Ammon's horn (tissue), 1 donor: ENCODE data around the gene DCDC2C.
A peak's percentile ranks its signal among the peaks of the same experiment; 100 is the strongest.

ENCODE experiments used
- DNase-seq: peaks from one replicate; pipeline ENCODE4 v3.0.0-alpha.2; 2016; ENCODE audit warnings: low spot score

Gene DCDC2C

GRCh38 chr2:3743951-3744555 lies 40.7 kb downstream of the DCDC2C start:
- no peak for DNase-seq

- DNase-seq, result no peak
Observed at GRCh38 chr2:3745920-3746319, 42.5 kb downstream of the DCDC2C start.

GRCh38 chr2:3747032-3747654 lies 43.8 kb downstream of the DCDC2C start:
- no peak for DNase-seq

GRCh38 chr2:3747826-3748225 lies 44.5 kb downstream of the DCDC2C start:
- no peak for DNase-seq

GRCh38 chr2:3749201-3749600 lies 45.8 kb downstream of the DCDC2C start:
- no peak for DNase-seq

- DNase-seq, result no peak
Observed at GRCh38 chr2:3751251-3751650, 47.9 kb downstream of the DCDC2C start.

GRCh38 chr2:3751806-3752205 lies 48.4 kb downstream of the DCDC2C start:
- DNase-seq, result no peak

GRCh38 chr2:3752376-3752775 lies 49.0 kb downstream of the DCDC2C start:
- DNase-seq, result no peak

- no peak for DNase-seq
Observed at GRCh38 chr2:3753561-3753960, 50.2 kb downstream of the DCDC2C start.

- no peak for DNase-seq
Observed at GRCh38 chr2:3754280-3754679, 50.9 kb downstream of the DCDC2C start.

GRCh38 chr2:3754795-3755194 lies 51.4 kb downstream of the DCDC2C start:
- DNase-seq, result no peak

GRCh38 chr2:3755277-3755676 lies 51.9 kb downstream of the DCDC2C start:
- DNase-seq, result no peak

- no peak for DNase-seq
Observed at GRCh38 chr2:3756306-3756705, 52.9 kb downstream of the DCDC2C start.

GRCh38 chr2:3758906-3759305 lies 55.5 kb downstream of the DCDC2C start:
- DNase-seq, result no peak

GRCh38 chr2:3759331-3759730 lies 56.0 kb downstream of the DCDC2C start:
- DNase-seq, result no peak

GRCh38 chr2:3759761-3760160 lies 56.4 kb downstream of the DCDC2C start:
- DNase-seq, result no peak

- DNase-seq, result no peak
Observed at GRCh38 chr2:3761272-3761671, 57.9 kb downstream of the DCDC2C start.

GRCh38 chr2:3762771-3763447 lies 59.5 kb downstream of the DCDC2C start:
- DNase-seq, result no peak

- DNase-seq, result no peak
Observed at GRCh38 chr2:3766824-3767223, 63.4 kb downstream of the DCDC2C start.

- peak; percentile 9 for DNase-seq
Observed at GRCh38 chr2:3768960-3769765, 65.8 kb downstream of the DCDC2C start.

GRCh38 chr2:3769766-3770165 lies 66.4 kb downstream of the DCDC2C start:
- DNase-seq, result no peak

- no peak for DNase-seq
Observed at GRCh38 chr2:3770724-3771415, 67.5 kb downstream of the DCDC2C start.
